Gastrocnemius medialis (tissue), 4 donors: ENCODE measurements around the gene TOR1AIP2.

Source experiments
- POLR2A ChIP-seq, 2 donors: fragments of 450-650 bp; IDR thresholded peaks; one replicate each; pipeline ENCODE4 v1.6.1; 2017; ENCODE audit warnings: antibody characterized with exemption in 2 of 2, mild to moderate bottlenecking in 2 of 2, moderate library complexity in 2 of 2
- TF ChIP-seq, protein P1 (sequence below), 5 experiments: fragments of 450-650 bp in 3 of 5; fragments of 200-600 bp in 2 of 5; sonication (generic) in 2 of 5; IDR thresholded peaks in 4 of 5; conservative IDR thresholded peaks in 1 of 5; 1 replicate in 4 of 5; 2 replicates in 1 of 5; pipeline ENCODE4 v1.5.1; 2016 to 2019; ENCODE audit warnings: antibody characterized with exemption in 5 of 5, mild to moderate bottlenecking in 3 of 5, moderate library complexity in 3 of 5

DNA sequence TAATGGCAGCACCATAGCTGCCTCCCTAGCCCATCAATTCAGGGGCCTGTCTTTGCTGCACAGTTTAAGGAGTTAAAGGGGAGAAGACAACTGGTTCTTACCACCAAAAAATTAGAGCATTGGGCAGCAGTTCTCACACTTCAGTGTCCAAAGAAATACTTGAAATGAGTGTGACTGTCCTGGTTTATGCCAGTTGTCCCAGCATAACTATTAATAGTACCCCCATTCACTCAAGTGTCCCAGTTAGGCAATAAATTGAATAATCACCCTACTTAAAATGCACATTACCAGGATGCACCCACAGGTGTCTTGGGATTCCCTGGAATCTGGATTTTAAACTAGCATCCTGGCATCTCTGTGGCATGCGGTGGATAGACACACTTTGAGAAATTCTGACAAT is 83.5 kb downstream of the TOR1AIP2 start:
- TF ChIP-seq, protein P1, sequence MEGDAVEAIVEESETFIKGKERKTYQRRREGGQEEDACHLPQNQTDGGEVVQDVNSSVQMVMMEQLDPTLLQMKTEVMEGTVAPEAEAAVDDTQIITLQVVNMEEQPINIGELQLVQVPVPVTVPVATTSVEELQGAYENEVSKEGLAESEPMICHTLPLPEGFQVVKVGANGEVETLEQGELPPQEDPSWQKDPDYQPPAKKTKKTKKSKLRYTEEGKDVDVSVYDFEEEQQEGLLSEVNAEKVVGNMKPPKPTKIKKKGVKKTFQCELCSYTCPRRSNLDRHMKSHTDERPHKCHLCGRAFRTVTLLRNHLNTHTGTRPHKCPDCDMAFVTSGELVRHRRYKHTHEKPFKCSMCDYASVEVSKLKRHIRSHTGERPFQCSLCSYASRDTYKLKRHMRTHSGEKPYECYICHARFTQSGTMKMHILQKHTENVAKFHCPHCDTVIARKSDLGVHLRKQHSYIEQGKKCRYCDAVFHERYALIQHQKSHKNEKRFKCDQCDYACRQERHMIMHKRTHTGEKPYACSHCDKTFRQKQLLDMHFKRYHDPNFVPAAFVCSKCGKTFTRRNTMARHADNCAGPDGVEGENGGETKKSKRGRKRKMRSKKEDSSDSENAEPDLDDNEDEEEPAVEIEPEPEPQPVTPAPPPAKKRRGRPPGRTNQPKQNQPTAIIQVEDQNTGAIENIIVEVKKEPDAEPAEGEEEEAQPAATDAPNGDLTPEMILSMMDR (IDR thresholded peaks at IDR 0.05 in 4 of 5, conservative IDR thresholded peaks at IDR 0.05 in 1 of 5) = no peak
- no peak for TF ChIP-seq POLR2A (IDR thresholded peaks at IDR 0.05)
